HG03196 (cell line): ENCODE data around the gene IGSF6.
A peak's percentile ranks its signal among the peaks of the same experiment; 100 is the strongest.
"Not testable (repeated sequence)": the region's sequence is repeated elsewhere in the genome, so short reads cannot be mapped to it uniquely, and the experiment has no call there.

ENCODE experiments used
- ATAC-seq: cut with Tn5 transposase; IDR thresholded peaks from one replicate; pipeline ENCODE4 v1.9.1; 2021; ENCODE audit not compliant: unreplicated experiment

Gene IGSF6

GRCh38 chr16:21654466-21654865, 2.1 kb upstream of the IGSF6 start:
- no peak for ATAC-seq

- ATAC-seq = no peak
These were observed 1.2 kb upstream of the IGSF6 start for GRCh38 chr16:21653571-21653970.

GRCh38 chr16:21651515-21651914, 893 bp downstream of the IGSF6 start:
- ATAC-seq = no peak

GRCh38 chr16:21650521-21650920, 1.9 kb downstream of the IGSF6 start:
- ATAC-seq = no peak

- not testable (repeated sequence) for ATAC-seq
These were observed 2.5 kb downstream of the IGSF6 start for GRCh38 chr16:21649826-21650406.

- peak; percentile 9 for ATAC-seq
These were observed 4.7 kb downstream of the IGSF6 start for GRCh38 chr16:21647562-21648164.

GRCh38 chr16:21646721-21647561, 5.5 kb downstream of the IGSF6 start:
- ATAC-seq = peak; percentile 90

GRCh38 chr16:21646091-21646490, 6.3 kb downstream of the IGSF6 start:
- no peak for ATAC-seq

- peak; percentile 34 for ATAC-seq
These were observed 7.1 kb downstream of the IGSF6 start for GRCh38 chr16:21645261-21645721.

- no peak for ATAC-seq
These were observed 7.7 kb downstream of the IGSF6 start for GRCh38 chr16:21644674-21645073.

- ATAC-seq = no peak
These were observed 8.6 kb downstream of the IGSF6 start for GRCh38 chr16:21643785-21644184.

- ATAC-seq = no peak
These were observed 9.5 kb downstream of the IGSF6 start for GRCh38 chr16:21642861-21643260.

GRCh38 chr16:21641916-21642315, 10.5 kb downstream of the IGSF6 start:
- ATAC-seq = no peak

GRCh38 chr16:21639493-21639892, 12.9 kb downstream of the IGSF6 start:
- no peak for ATAC-seq

GRCh38 chr16:21638573-21638975, 13.8 kb downstream of the IGSF6 start:
- ATAC-seq = no peak

- no peak for ATAC-seq
These were observed 15.1 kb downstream of the IGSF6 start for GRCh38 chr16:21637032-21637968.

GRCh38 chr16:21635694-21636093, 16.7 kb downstream of the IGSF6 start:
- ATAC-seq = not testable (repeated sequence)

- ATAC-seq = no peak
These were observed 18.2 kb downstream of the IGSF6 start for GRCh38 chr16:21634216-21634615.

- not testable (repeated sequence) for ATAC-seq
These were observed 20.3 kb downstream of the IGSF6 start for GRCh38 chr16:21631951-21632575.

- not testable (repeated sequence) for ATAC-seq
These were observed 21.0 kb downstream of the IGSF6 start for GRCh38 chr16:21631376-21631775.
